ENCODE results near the gene ARMC10.

ARMC10 gene

GRCh38 chr7:103114576-103115008, 39.7 kb downstream of the ARMC10 start:
- no peaks in the 10 kb centered on the region for H3K9me3 ChIP-seq (ENCODE audit: insufficient read depth, low read depth, low read length)
- no peaks in the 10 kb centered on the region for H3K4me1 ChIP-seq (ENCODE audit: control insufficient read depth in 1 of 2, insufficient read depth in 2 of 2, low read length in 2 of 2)
- H4K91ac ChIP-seq (ENCODE audit: low read depth, low read length), result no peak overlapping the region
- H3K79me1 ChIP-seq (ENCODE audit: low read length), result no peaks in the 10 kb centered on the region
- H4K8ac ChIP-seq (ENCODE audit: low read depth, low read length), result no peak overlapping the region
- H2BK120ac ChIP-seq (ENCODE audit: insufficient read depth, low read length, poor library complexity), result no peak overlapping the region
- H3K27me3 ChIP-seq (ENCODE audit: insufficient read depth, low read length), result no peaks in the 10 kb centered on the region
- no peak overlapping the region for H2AK5ac ChIP-seq (ENCODE audit: low read length)
- peak overlapping the region; percentile 87 for H3K23ac ChIP-seq (ENCODE audit: low read length)
- no peak overlapping the region for H3K4me2 ChIP-seq (ENCODE audit: low read length)
- H3K27ac ChIP-seq (ENCODE audit: low read depth, low read length), result no peak overlapping the region
- no peak overlapping the region for H2BK12ac ChIP-seq (ENCODE audit: low read length)
- no CpG with 5 or more reads among the region's 1 CpG for WGBS (ENCODE audit: extremely low coverage, insufficient coverage, insufficient read length)
- no peaks in the 10 kb centered on the region for H3K36me3 ChIP-seq (ENCODE audit: control insufficient read depth in 1 of 2, insufficient read depth in 2 of 2, low read length in 2 of 2)
- peak overlapping the region; percentile 7 for H3K9ac ChIP-seq (ENCODE audit: low read length)
- H3K79me2 ChIP-seq (ENCODE audit: control insufficient read depth, insufficient read depth, low read length, poor library complexity), result no peaks in the 10 kb centered on the region
- no peak overlapping the region for H3K4ac ChIP-seq (ENCODE audit: low read depth, low read length)
- no peak overlapping the region for H3K4me3 ChIP-seq (ENCODE audit: low read depth, low read length)
- no peak overlapping the region for H3K14ac ChIP-seq (ENCODE audit: low read length)
- no peak for DNase-seq
- H2AFZ ChIP-seq (ENCODE audit: insufficient read depth, low read length, poor library complexity), result no peak overlapping the region
- no peak overlapping the region for H4K12ac ChIP-seq (ENCODE audit: low read depth, low read length)
- no peak overlapping the region for H2BK5ac ChIP-seq (ENCODE audit: low read depth, low read length, poor library complexity)
- no peak overlapping the region for H3K18ac ChIP-seq (ENCODE audit: low read length)

DNA sequence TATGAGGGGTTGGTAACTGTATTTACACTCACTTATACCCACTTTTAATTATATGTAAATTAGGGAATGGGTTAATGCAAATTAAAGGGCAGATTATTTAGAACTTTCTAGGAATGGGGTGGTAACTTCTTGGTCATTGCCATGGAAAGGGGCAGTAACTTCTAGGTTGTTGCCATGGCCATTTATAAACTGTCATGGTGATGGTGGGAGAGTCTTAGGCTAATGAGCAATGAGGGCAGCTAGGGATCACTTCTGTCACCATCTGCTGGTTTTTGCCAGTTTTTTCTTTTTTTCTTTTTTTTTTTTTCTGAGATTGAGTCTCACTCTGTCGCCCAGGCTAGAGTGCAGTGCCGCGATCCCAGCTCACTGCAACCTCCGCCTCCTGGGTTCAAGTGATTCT, 40.8 kb downstream of the ARMC10 start:
- DNase-seq, result no peak
- Histone ChIP-seq H3K79me1 (ENCODE audit: low read length) (no peaks in the 10 kb centered on the region), H3K4me3 (ENCODE audit: low read depth, low read length) (no peak overlapping the region), H2BK5ac (ENCODE audit: low read depth, low read length, poor library complexity) (no peak overlapping the region), H4K12ac (ENCODE audit: low read depth, low read length) (no peak overlapping the region), H2AK5ac (ENCODE audit: low read length) (no peak overlapping the region), H3K18ac (ENCODE audit: low read length) (no peak overlapping the region), H2AFZ (ENCODE audit: insufficient read depth, low read length, poor library complexity) (no peak overlapping the region), H3K23ac (ENCODE audit: low read length) (no peak overlapping the region), H3K14ac (ENCODE audit: low read length) (no peak overlapping the region), H3K4me2 (ENCODE audit: low read length) (no peak overlapping the region), H3K4ac (ENCODE audit: low read depth, low read length) (no peak overlapping the region), H2BK120ac (ENCODE audit: insufficient read depth, low read length, poor library complexity) (no peak overlapping the region), H4K8ac (ENCODE audit: low read depth, low read length) (no peak overlapping the region), H3K9me3 (ENCODE audit: insufficient read depth, low read depth, low read length) (no peaks in the 10 kb centered on the region), H3K27ac (ENCODE audit: low read depth, low read length) (no peak overlapping the region), H3K79me2 (ENCODE audit: control insufficient read depth, insufficient read depth, low read length, poor library complexity) (no peaks in the 10 kb centered on the region), H3K4me1 (ENCODE audit: control insufficient read depth in 1 of 2, insufficient read depth in 2 of 2, low read length in 2 of 2) (no peaks in the 10 kb centered on the region), H4K91ac (ENCODE audit: low read depth, low read length) (no peak overlapping the region), H2BK12ac (ENCODE audit: low read length) (no peak overlapping the region), H3K9ac (ENCODE audit: low read length) (no peak overlapping the region), H3K36me3 (ENCODE audit: control insufficient read depth in 1 of 2, insufficient read depth in 2 of 2, low read length in 2 of 2) (peaks cover 0 to 3% of the 10 kb centered on the region in 2 experiments), H3K27me3 (ENCODE audit: insufficient read depth, low read length) (no peaks in the 10 kb centered on the region)
- no CpG with 5 or more reads among the region's 4 CpGs for WGBS (ENCODE audit: extremely low coverage, insufficient coverage, insufficient read length)

- Histone ChIP-seq H4K91ac (ENCODE audit: low read depth, low read length) (no peak overlapping the region), H3K14ac (ENCODE audit: low read length) (no peak overlapping the region), H3K23ac (ENCODE audit: low read length) (no peak overlapping the region), H2AFZ (ENCODE audit: insufficient read depth, low read length, poor library complexity) (no peak overlapping the region), H3K4me2 (ENCODE audit: low read length) (no peak overlapping the region), H3K4me1 (ENCODE audit: control insufficient read depth in 1 of 2, insufficient read depth in 2 of 2, low read length in 2 of 2) (no peaks in the 10 kb centered on the region), H3K4ac (ENCODE audit: low read depth, low read length) (no peak overlapping the region), H2BK5ac (ENCODE audit: low read depth, low read length, poor library complexity) (no peak overlapping the region), H3K79me2 (ENCODE audit: control insufficient read depth, insufficient read depth, low read length, poor library complexity) (no peaks in the 10 kb centered on the region), H3K9me3 (ENCODE audit: insufficient read depth, low read depth, low read length) (no peaks in the 10 kb centered on the region), H3K9ac (ENCODE audit: low read length) (no peak overlapping the region), H3K27me3 (ENCODE audit: insufficient read depth, low read length) (no peaks in the 10 kb centered on the region), H3K79me1 (ENCODE audit: low read length) (no peaks in the 10 kb centered on the region), H2BK12ac (ENCODE audit: low read length) (no peak overlapping the region), H3K18ac (ENCODE audit: low read length) (no peak overlapping the region), H4K12ac (ENCODE audit: low read depth, low read length) (no peak overlapping the region), H2AK5ac (ENCODE audit: low read length) (no peak overlapping the region), H4K8ac (ENCODE audit: low read depth, low read length) (no peak overlapping the region), H2BK120ac (ENCODE audit: insufficient read depth, low read length, poor library complexity) (no peak overlapping the region), H3K4me3 (ENCODE audit: low read depth, low read length) (no peak overlapping the region), H3K27ac (ENCODE audit: low read depth, low read length) (no peak overlapping the region), H3K36me3 (ENCODE audit: control insufficient read depth in 1 of 2, insufficient read depth in 2 of 2, low read length in 2 of 2) (peaks cover 0 to 3% of the 10 kb centered on the region in 2 experiments)
- DNase-seq, result no peak
- no CpG with 5 or more reads among the region's 1 CpG for WGBS (ENCODE audit: extremely low coverage, insufficient coverage, insufficient read length)
Observed at GRCh38 chr7:103116511-103116910, 41.6 kb downstream of the ARMC10 start.

DNA sequence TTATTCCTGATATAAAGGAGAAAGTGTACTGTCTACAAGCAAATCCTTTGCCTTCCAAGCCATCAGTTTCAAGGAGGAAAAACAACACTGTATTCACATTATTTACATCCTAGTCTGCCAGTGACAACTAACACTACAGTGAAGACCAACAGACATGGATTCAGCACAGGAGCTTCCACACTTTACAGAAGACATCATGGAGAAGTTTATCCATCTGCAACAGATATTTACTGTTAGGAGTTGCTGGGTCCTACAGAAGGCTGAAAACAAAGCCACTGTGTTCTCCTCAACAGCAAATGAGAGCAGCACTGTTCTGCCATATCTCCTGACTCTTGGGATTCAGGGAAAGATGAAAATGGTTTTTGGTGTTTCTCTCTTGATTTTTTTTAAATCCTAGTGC, 42.1 kb downstream of the ARMC10 start:
- H3K79me1 ChIP-seq (ENCODE audit: low read length), result no peaks in the 10 kb centered on the region
- H3K14ac ChIP-seq (ENCODE audit: low read length), result no peak overlapping the region
- no peak overlapping the region for H4K8ac ChIP-seq (ENCODE audit: low read depth, low read length)
- no peak overlapping the region for H3K9ac ChIP-seq (ENCODE audit: low read length)
- no peak overlapping the region for H3K23ac ChIP-seq (ENCODE audit: low read length)
- no peak for DNase-seq
- no peak overlapping the region for H3K4me2 ChIP-seq (ENCODE audit: low read length)
- no peak overlapping the region for H2BK5ac ChIP-seq (ENCODE audit: low read depth, low read length, poor library complexity)
- H3K4ac ChIP-seq (ENCODE audit: low read depth, low read length), result no peak overlapping the region
- H3K27ac ChIP-seq (ENCODE audit: low read depth, low read length), result no peak overlapping the region
- no peaks in the 10 kb centered on the region for H3K9me3 ChIP-seq (ENCODE audit: insufficient read depth, low read depth, low read length)
- no peak overlapping the region for H3K18ac ChIP-seq (ENCODE audit: low read length)
- no peaks in the 10 kb centered on the region for H3K79me2 ChIP-seq (ENCODE audit: control insufficient read depth, insufficient read depth, low read length, poor library complexity)
- H3K27me3 ChIP-seq (ENCODE audit: insufficient read depth, low read length), result no peaks in the 10 kb centered on the region
- H3K4me3 ChIP-seq (ENCODE audit: low read depth, low read length), result no peak overlapping the region
- H2AK5ac ChIP-seq (ENCODE audit: low read length), result no peak overlapping the region
- H3K36me3 ChIP-seq (ENCODE audit: control insufficient read depth in 1 of 2, insufficient read depth in 2 of 2, low read length in 2 of 2), result peaks cover 0 to 3% of the 10 kb centered on the region in 2 experiments
- H4K91ac ChIP-seq (ENCODE audit: low read depth, low read length), result no peak overlapping the region
- no peaks in the 10 kb centered on the region for H3K4me1 ChIP-seq (ENCODE audit: control insufficient read depth in 1 of 2, insufficient read depth in 2 of 2, low read length in 2 of 2)
- H2BK12ac ChIP-seq (ENCODE audit: low read length), result no peak overlapping the region
- no peak overlapping the region for H4K12ac ChIP-seq (ENCODE audit: low read depth, low read length)
- H2AFZ ChIP-seq (ENCODE audit: insufficient read depth, low read length, poor library complexity), result no peak overlapping the region
- H2BK120ac ChIP-seq (ENCODE audit: insufficient read depth, low read length, poor library complexity), result no peak overlapping the region
